H1 (cell line): Measurements from ENCODE around the gene GALNT5. TPM values are rescaled to one million over a fixed set of nuclear protein-coding genes. Genes with fewer than 3 reads are reported as not detected.

ENCODE experiments used
- CTCF ChIA-PET: fragments of 300-600 bp; sonication (Branson Sonifier 250); formaldehyde crosslinking; loops from one replicate; lab custom pipeline; 2021; ENCODE audit not compliant: partially characterized antibody; lab: Charles Lee
- POLR2A ChIA-PET: fragments of 300-600 bp; sonication (Branson Sonifier 250); formaldehyde crosslinking; loops from one replicate; lab custom pipeline; 2021; ENCODE audit warnings: inconsistent platforms; ENCODE audit not compliant: partially characterized antibody; lab: Charles Lee
- DNase-seq, 2 experiments: peaks; one replicate each; pipeline versions ENCODE4 v3.0.0 to v3.0.0-alpha.2; 2010 to 2022; ENCODE audit warnings: low spot score in 2 of 2, low read depth in 1 of 2, mixed read lengths in 1 of 2
- FAIRE-seq: peaks from 2 replicates; lab custom pipeline; 2011; peaks lifted over from hg19 to GRCh38; lab: Jason Lieb, UNC
- H2AFZ ChIP-seq: 2 replicates; pipeline ENCODE4 v1.8.1; 2012; ENCODE audit warnings: low read length, inconsistent platforms
- H2AK5ac ChIP-seq: 2 replicates; pipeline ENCODE4 v1.6.1; 2013; ENCODE audit warnings: low read depth, low read length
- H2BK120ac ChIP-seq: replicated peaks from 2 replicates; pipeline ENCODE3; 2013; ENCODE audit warnings: low read depth, low read length, inconsistent platforms
- H2BK12ac ChIP-seq: 2 replicates; pipeline ENCODE4 v1.6.1; 2013; ENCODE audit warnings: low read depth, low read length
- H2BK15ac ChIP-seq: 2 replicates; pipeline ENCODE4 v1.6.1; 2013; ENCODE audit warnings: low read length
- H2BK20ac ChIP-seq: 2 replicates; pipeline ENCODE4 v1.6.1; 2013; ENCODE audit warnings: low read length
- H2BK5ac ChIP-seq: 2 replicates; pipeline ENCODE4 v1.6.1; 2013; ENCODE audit warnings: low read depth, low read length
- H3K14ac ChIP-seq: 2 replicates; pipeline ENCODE4 v1.6.1; 2013; ENCODE audit warnings: inconsistent platforms; ENCODE audit not compliant: insufficient read length
- H3K18ac ChIP-seq: 2 replicates; pipeline ENCODE4 v1.6.1; 2013; ENCODE audit warnings: low read length; ENCODE audit errors: extremely low read depth
- H3K23ac ChIP-seq: 2 replicates; pipeline ENCODE4 v1.6.1; 2013; ENCODE audit warnings: inconsistent platforms; ENCODE audit not compliant: insufficient read length
- H3K23me2 ChIP-seq: 2 replicates; pipeline ENCODE4 v1.6.1; 2013; ENCODE audit warnings: low read depth, low read length
- H3K27ac ChIP-seq: 2 replicates; pipeline ENCODE4 v1.6.1; 2011; ENCODE audit warnings: low read depth, low read length, inconsistent platforms
- H3K27me3 ChIP-seq, 4 experiments: replicated peaks in 1 of 4; 1 replicate in 1 of 4; 2 replicates in 3 of 4; pipeline versions ENCODE4 v1.6.1 to v1.8.1; 2011 to 2013; ENCODE audit warnings: low read length in 3 of 4, mild to moderate bottlenecking in 3 of 4, inconsistent platforms in 2 of 4, mixed read lengths in 2 of 4, moderate library complexity in 1 of 4; ENCODE audit not compliant: control insufficient read depth in 3 of 4, insufficient read depth in 3 of 4; ENCODE audit errors: extremely low read depth in 1 of 4
- H3K36me3 ChIP-seq, 4 experiments: 2 replicates each; pipeline versions ENCODE4 v1.6.1 to v1.8.1; 2011 to 2013; ENCODE audit warnings: mild to moderate bottlenecking in 4 of 4, low read length in 3 of 4, moderate library complexity in 2 of 4, control low read depth in 1 of 4, inconsistent platforms in 1 of 4; ENCODE audit not compliant: insufficient read depth in 4 of 4, control insufficient read depth in 2 of 4
- H3K4ac ChIP-seq: replicated peaks from 2 replicates; pipeline ENCODE3; 2013; ENCODE audit warnings: low read length, low read depth, mixed read lengths, inconsistent platforms; ENCODE audit not compliant: insufficient read length
- H3K4me1 ChIP-seq, 4 experiments: replicated peaks in 1 of 4; 1 replicate in 1 of 4; 2 replicates in 3 of 4; pipeline versions ENCODE4 v1.6.1 to v1.8.1; 2011 to 2013; ENCODE audit warnings: low read length in 3 of 4, inconsistent platforms in 2 of 4, mixed read lengths in 1 of 4; ENCODE audit not compliant: insufficient read depth in 4 of 4, control insufficient read depth in 3 of 4
- H3K4me2 ChIP-seq, 2 experiments: 2 replicates each; pipeline versions ENCODE4 v1.6.1 to v1.8.1; 2011 to 2013; ENCODE audit warnings: low read depth in 2 of 2, low read length in 2 of 2, control low read depth in 1 of 2, inconsistent platforms in 1 of 2, mild to moderate bottlenecking in 1 of 2; ENCODE audit not compliant: insufficient read depth in 1 of 2
- H3K4me3 ChIP-seq, 4 experiments: fragments of 200-600, 300-600 bp in 1 of 4; sonication (generic), shearing (Covaris generic), sonication (Bioruptor Twin) in 1 of 4; 2 replicates each; pipeline versions ENCODE4 v1.5.1 to v1.8.1; 2011 to 2016; ENCODE audit warnings: low read length in 4 of 4, low read depth in 3 of 4, control low read depth in 2 of 4, inconsistent platforms in 2 of 4, mild to moderate bottlenecking in 2 of 4, mixed read lengths in 1 of 4, moderate library complexity in 1 of 4; ENCODE audit not compliant: insufficient read depth in 2 of 4; ENCODE audit errors: extremely low read depth in 1 of 4
- H3K56ac ChIP-seq: replicated peaks from 2 replicates; pipeline ENCODE3; 2013; ENCODE audit warnings: low read depth, mild to moderate bottlenecking, mixed read lengths, low read length, inconsistent platforms; ENCODE audit not compliant: insufficient read length
- H3K79me1 ChIP-seq: 2 replicates; pipeline ENCODE4 v1.6.1; 2013; ENCODE audit warnings: low read depth, low read length, control low read depth
- H3K79me2 ChIP-seq, 2 experiments: 2 replicates each; pipeline versions ENCODE4 v1.6.1 to v1.8.1; 2012 to 2013; ENCODE audit warnings: low read length in 2 of 2, mild to moderate bottlenecking in 2 of 2, inconsistent platforms in 1 of 2; ENCODE audit not compliant: insufficient read depth in 2 of 2, control insufficient read depth in 1 of 2
- H3K9ac ChIP-seq, 4 experiments: replicated peaks in 1 of 4; 1 replicate in 1 of 4; 2 replicates in 3 of 4; pipeline versions ENCODE4 v1.6.1 to v1.8.1; 2011 to 2013; ENCODE audit warnings: low read depth in 3 of 4, low read length in 3 of 4, control low read depth in 2 of 4, mild to moderate bottlenecking in 2 of 4, moderate library complexity in 2 of 4, inconsistent platforms in 1 of 4; ENCODE audit errors: extremely low read depth in 1 of 4
- H3K9me3 ChIP-seq, 2 experiments: 2 replicates each; pipeline versions ENCODE4 v1.6.1 to v1.8.1; 2012 to 2013; ENCODE audit warnings: mild to moderate bottlenecking in 2 of 2, moderate library complexity in 2 of 2, control low read depth in 1 of 2, inconsistent platforms in 1 of 2, low read depth in 1 of 2, low read length in 1 of 2, mixed read lengths in 1 of 2; ENCODE audit not compliant: insufficient read depth in 2 of 2
- H4K20me1 ChIP-seq, 2 experiments: replicated peaks in 1 of 2; 2 replicates each; pipeline versions ENCODE3 to v1.8.1; 2011 to 2013; ENCODE audit warnings: inconsistent platforms in 2 of 2, low read length in 2 of 2, mild to moderate bottlenecking in 1 of 2; ENCODE audit not compliant: insufficient read depth in 2 of 2, control insufficient read depth in 1 of 2
- H4K5ac ChIP-seq: 2 replicates; pipeline ENCODE4 v1.6.1; 2013; ENCODE audit warnings: low read length, low read depth, mixed read lengths, inconsistent platforms; ENCODE audit not compliant: insufficient read length
- H4K8ac ChIP-seq: 2 replicates; pipeline ENCODE4 v1.8.0; 2013; ENCODE audit warnings: mild to moderate bottlenecking, moderate library complexity, low read length, inconsistent platforms; ENCODE audit not compliant: insufficient read depth; ENCODE audit errors: extremely low read depth
- H4K91ac ChIP-seq: replicated peaks from 2 replicates; pipeline ENCODE3; 2013; ENCODE audit warnings: low read length, mixed read lengths, inconsistent platforms; ENCODE audit not compliant: insufficient read length
- ASH2L ChIP-seq: fragments of 200-600, 300-600 bp; sonication (generic); IDR thresholded peaks from one replicate; pipeline ENCODE4 v1.7.1; 2017; ENCODE audit warnings: low read length
- CHD1 ChIP-seq: IDR thresholded peaks from 2 replicates; pipeline ENCODE4 v1.6.1; 2012; ENCODE audit warnings: low read depth, low read length, improper control_type of control experiment
- GABPA ChIP-seq: IDR thresholded peaks from 2 replicates; pipeline ENCODE4 v1.6.1; 2011; ENCODE audit warnings: mild to moderate bottlenecking, low read length, moderate library complexity, borderline replicate concordance; ENCODE audit not compliant: insufficient read depth
- HDAC2 ChIP-seq, 2 experiments: fragments of 300-600 bp in 1 of 2; sonication (generic) in 1 of 2; IDR thresholded peaks; 2 replicates each; pipeline ENCODE4 v1.6.1; 2011 to 2012; ENCODE audit warnings: low read depth in 2 of 2, low read length in 2 of 2, mild to moderate bottlenecking in 2 of 2, moderate library complexity in 2 of 2, borderline replicate concordance in 1 of 2, inconsistent platforms in 1 of 2
- KDM1A ChIP-seq: fragments of 200-600, 300-600 bp; sonication (generic); IDR thresholded peaks from 2 replicates; pipeline ENCODE4 v1.7.1; 2016; ENCODE audit warnings: mild to moderate bottlenecking, low read length, borderline replicate concordance
- KDM5A ChIP-seq: fragments of 200-600 bp; IDR thresholded peaks from 2 replicates; pipeline ENCODE4 v1.7.1; 2012; ENCODE audit warnings: mild to moderate bottlenecking, low read length, inconsistent platforms, mixed read lengths
- NANOG ChIP-seq: IDR thresholded peaks from 2 replicates; pipeline ENCODE4 v1.6.1; 2011; ENCODE audit warnings: low read length, low read depth, mild to moderate bottlenecking, inconsistent platforms; ENCODE audit not compliant: insufficient read depth, poor library complexity, severe bottlenecking
- TBP ChIP-seq: IDR thresholded peaks from 2 replicates; pipeline ENCODE4 v1.6.1; 2011; ENCODE audit warnings: low read depth, low read length, improper control_type of control experiment
- TEAD4 ChIP-seq: IDR thresholded peaks from 2 replicates; pipeline ENCODE4 v1.6.1; 2012; ENCODE audit warnings: low read depth, low read length, inconsistent platforms, mixed read lengths
- WGBS, 2 experiments: shearing (Covaris generic) in 1 of 2; methylation state at CpG; one replicate each; pipeline versions ENCODE4 v1.1.6 to v1.1.7; 2013 to 2015; ENCODE audit warnings: low lambda C conversion rate in 2 of 2, mixed read lengths in 2 of 2, inconsistent platforms in 1 of 2, low coverage in 1 of 2, missing lambda C conversion rate in 1 of 2; ENCODE audit not compliant: insufficient replicate concordance in 2 of 2, insufficient coverage in 1 of 2, insufficient read length in 1 of 2; ENCODE audit errors: extremely low coverage in 1 of 2, missing lambda C conversion rate in 1 of 2; 5-methylcytosine and 5-hydroxymethylcytosine counted together
- polyA plus RNA-seq, 7 experiments: library from polyadenylated mRNA; depleted of rRNA in 3 of 7; stranded (reverse) in 5 of 7; unstranded in 2 of 7; fragments of >200 nt in 5 of 7; fragments of 200-250 nt in 2 of 7; gene quantifications; 1 replicate in 5 of 7; 2 replicates in 1 of 7; 4 replicates in 1 of 7; pipeline versions ENCODE4 v1.2.1 to v1.2.3, GENCODE V29; 2011 to 2013; ENCODE audit warnings: missing spikeins in 2 of 7, mixed read lengths in 2 of 7
- total RNA-seq: library from RNA; stranded (reverse); fragmentation: NEBNext Ultra II Directional; extraction: Animal tissue kit (Norgen Biotek cat#: 25700); gene quantifications from 2 replicates; pipeline ENCODE4 v1.2.1, GENCODE V29; 2021
- TF ChIP-seq, protein P1 (sequence below), 3 experiments: IDR thresholded peaks; 1 replicate in 2 of 3; 2 replicates in 1 of 3; pipeline versions ENCODE4 v1.5.1 to v1.6.1; 2011; ENCODE audit warnings: low read length in 3 of 3, mild to moderate bottlenecking in 3 of 3, inconsistent platforms in 2 of 3, low read depth in 1 of 3, moderate library complexity in 1 of 3; ENCODE audit not compliant: insufficient read depth in 1 of 3; ENCODE audit errors: control extremely low read depth in 1 of 3
- TF ChIP-seq, protein P2 (sequence below): IDR thresholded peaks from 2 replicates; pipeline ENCODE4 v1.6.1; 2012; ENCODE audit warnings: inconsistent platforms

The GALNT5 gene
- total and polyA plus RNA-seq, 2 of the 8 experiments (the other 6 are each of a cell fraction or from before 2014, with no cell fraction given): 0.02 to 0.06 TPM

DNA sequence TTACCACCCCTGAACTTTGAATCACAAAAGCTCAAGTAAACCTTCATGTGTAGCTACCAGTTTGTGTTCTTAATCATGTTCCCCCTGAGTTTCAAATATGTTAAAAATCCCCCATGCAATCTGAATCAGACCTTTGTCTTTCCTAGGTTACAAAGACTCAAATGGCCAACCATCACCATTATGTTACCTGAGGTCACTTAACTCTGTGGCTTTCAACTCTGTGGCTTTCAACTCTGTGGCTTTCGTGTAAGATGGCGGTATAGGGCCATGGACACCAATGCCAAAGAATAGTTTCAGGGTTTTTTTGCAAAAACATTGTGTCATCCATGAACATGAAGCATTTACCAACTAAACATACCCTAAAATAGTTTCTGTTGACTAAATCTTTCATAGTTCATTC lies 61.4 kb downstream of the GALNT5 start:
- no peaks in the 10 kb centered on the region for H3K23me2 ChIP-seq
- H3K36me3 ChIP-seq: no peaks in the 10 kb centered on the region
- H2BK120ac ChIP-seq: no peak overlapping the region
- H3K23ac ChIP-seq: no peak overlapping the region
- H4K8ac ChIP-seq: no peak overlapping the region
- H3K4me2 ChIP-seq: no peak overlapping the region
- WGBS, 2 experiments: 94% methylated on average over 2 of the region's 2 CpGs; no CpG with 5 or more reads in 1 of the 2 experiments
- H3K27me3 ChIP-seq: no peaks in the 10 kb centered on the region
- H3K9ac ChIP-seq: no peak overlapping the region
- H2BK20ac ChIP-seq: no peak overlapping the region
- FAIRE-seq: no peak
- no peak for DNase-seq
- no peak overlapping the region for H3K18ac ChIP-seq
- no peak overlapping the region for H3K27ac ChIP-seq
- H4K91ac ChIP-seq: no peak overlapping the region
- no peaks in the 10 kb centered on the region for H3K79me2 ChIP-seq
- TF ChIP-seq, protein P1, sequence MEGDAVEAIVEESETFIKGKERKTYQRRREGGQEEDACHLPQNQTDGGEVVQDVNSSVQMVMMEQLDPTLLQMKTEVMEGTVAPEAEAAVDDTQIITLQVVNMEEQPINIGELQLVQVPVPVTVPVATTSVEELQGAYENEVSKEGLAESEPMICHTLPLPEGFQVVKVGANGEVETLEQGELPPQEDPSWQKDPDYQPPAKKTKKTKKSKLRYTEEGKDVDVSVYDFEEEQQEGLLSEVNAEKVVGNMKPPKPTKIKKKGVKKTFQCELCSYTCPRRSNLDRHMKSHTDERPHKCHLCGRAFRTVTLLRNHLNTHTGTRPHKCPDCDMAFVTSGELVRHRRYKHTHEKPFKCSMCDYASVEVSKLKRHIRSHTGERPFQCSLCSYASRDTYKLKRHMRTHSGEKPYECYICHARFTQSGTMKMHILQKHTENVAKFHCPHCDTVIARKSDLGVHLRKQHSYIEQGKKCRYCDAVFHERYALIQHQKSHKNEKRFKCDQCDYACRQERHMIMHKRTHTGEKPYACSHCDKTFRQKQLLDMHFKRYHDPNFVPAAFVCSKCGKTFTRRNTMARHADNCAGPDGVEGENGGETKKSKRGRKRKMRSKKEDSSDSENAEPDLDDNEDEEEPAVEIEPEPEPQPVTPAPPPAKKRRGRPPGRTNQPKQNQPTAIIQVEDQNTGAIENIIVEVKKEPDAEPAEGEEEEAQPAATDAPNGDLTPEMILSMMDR (IDR thresholded peaks at IDR 0.05; ENCODE audit: control extremely low read depth in 1 of 3, insufficient read depth in 1 of 3, low read depth in 1 of 3, low read length in 3 of 3): no peak
- TF ChIP-seq CHD1 (no peak), KDM5A (no peak), GABPA (no peak), ASH2L (no peak), TBP (no peak), KDM1A (no peak), NANOG (no peak), TEAD4 (no peak), HDAC2 (IDR thresholded peaks at IDR 0.05; ENCODE audit: borderline replicate concordance in 1 of 2, low read depth in 2 of 2, low read length in 2 of 2) (no peak)
- TF ChIP-seq, protein P2, sequence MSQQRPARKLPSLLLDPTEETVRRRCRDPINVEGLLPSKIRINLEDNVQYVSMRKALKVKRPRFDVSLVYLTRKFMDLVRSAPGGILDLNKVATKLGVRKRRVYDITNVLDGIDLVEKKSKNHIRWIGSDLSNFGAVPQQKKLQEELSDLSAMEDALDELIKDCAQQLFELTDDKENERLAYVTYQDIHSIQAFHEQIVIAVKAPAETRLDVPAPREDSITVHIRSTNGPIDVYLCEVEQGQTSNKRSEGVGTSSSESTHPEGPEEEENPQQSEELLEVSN: no peak
- TF ChIP-seq, all 59 proteins: peak for 0
- ChIA-PET CTCF (interaction anchor here (1.0 to 3.6 kb wide), 7 partner anchors 9 to 19 kb away, joined by 4 to 21 read pairs (median 7); no protein-coding TSS in a partner anchor), POLR2A (no interaction called here)
- Histone ChIP-seq H3K4ac (no peak overlapping the region), H2AFZ (no peak overlapping the region), H3K56ac (no peak overlapping the region), H2BK15ac (no peak overlapping the region), H3K79me1 (no peaks in the 10 kb centered on the region), H4K20me1 (no peaks in the 10 kb centered on the region), H2BK5ac (no peak overlapping the region), H3K4me3 (no peak overlapping the region), H3K9me3 (no peaks in the 10 kb centered on the region), H2AK5ac (no peak overlapping the region), H2BK12ac (no peak overlapping the region), H4K5ac (no peak overlapping the region), H3K14ac (no peak overlapping the region), H3K4me1 (peaks cover 0 to 3% (median 1%) of the 10 kb centered on the region in 4 experiments; a peak in 3 of 7 replicates)
